PC-3 (cell line): ENCODE results near the gene ARSK. TPM values are rescaled to one million over a fixed set of nuclear protein-coding genes. Genes with fewer than 3 reads are reported as not detected.

Experiments
- ATAC-seq: fragments of 200-7000 bp; cut with Tn5 transposase; 2 replicates; pipeline ENCODE4 v1.9.1; 2020; ENCODE audit warnings: mild to moderate bottlenecking, moderate library complexity
- Bru-seq: library from RNA; stranded (reverse); fragments of 400-500 nt; gene quantifications from one replicate; lab custom pipeline; 2021; lab: Mats Ljungman, UMichigan
- BruChase-seq, 2 experiments: library from RNA; stranded (reverse); fragments of 400-500 nt; gene quantifications; one replicate each; lab custom pipeline; 2021; lab: Mats Ljungman, UMichigan
- BruUV-seq: library from RNA; stranded (reverse); fragments of 400-500 nt; replicated peaks from 2 replicates; lab custom pipeline; 2021; lab: Mats Ljungman, UMichigan
- CTCF ChIA-PET: fragments of 300-600 bp; sonication (Branson Sonifier 250); formaldehyde crosslinking; loops from one replicate; lab custom pipeline; 2022; ENCODE audit warnings: antibody characterized with exemption; lab: Charles Lee
- POLR2A ChIA-PET: fragments of 300-600 bp; sonication (Branson Sonifier 250); formaldehyde crosslinking; loops from one replicate; lab custom pipeline; 2022; ENCODE audit warnings: antibody characterized with exemption; ENCODE audit not compliant: unreplicated experiment; lab: Charles Lee
- DNase-seq: peaks from one replicate; pipeline ENCODE4 v3.0.0-alpha.2; 2015
- H2AFZ ChIP-seq: fragments of 300-600 bp; sonication (generic); 2 replicates; pipeline ENCODE4 v1.6.0; 2016; ENCODE audit warnings: antibody characterized with exemption, low read length
- H3F3A ChIP-seq: fragments of 300-600 bp; sonication (generic); one replicate; pipeline ENCODE4 v1.6.0; 2017; ENCODE audit warnings: antibody characterized with exemption, low read length, control low read depth, mild to moderate bottlenecking; ENCODE audit not compliant: unreplicated experiment
- H3K27ac ChIP-seq: fragments of 300-600 bp; sonication (generic); 2 replicates; pipeline ENCODE4 v1.5.1; 2016; ENCODE audit warnings: mild to moderate bottlenecking, low read length
- H3K27me3 ChIP-seq: fragments of 300-600 bp; sonication (generic); 2 replicates; pipeline ENCODE4 v1.6.1; 2016; ENCODE audit warnings: low read length, mixed read lengths
- H3K36me3 ChIP-seq: fragments of 300-600 bp; sonication (generic); 2 replicates; pipeline ENCODE4 v1.6.1; 2016; ENCODE audit warnings: low read depth, mixed run types, low read length, mixed read lengths
- H3K4me1 ChIP-seq: fragments of 300-600 bp; sonication (generic); 2 replicates; pipeline ENCODE4 v1.5.1; 2016; ENCODE audit warnings: low read length; ENCODE audit not compliant: insufficient read depth
- H3K4me2 ChIP-seq: fragments of 300-600 bp; sonication (generic); 2 replicates; pipeline ENCODE4 v1.6.0; 2016; ENCODE audit warnings: low read length
- H3K4me3 ChIP-seq: fragments of 300-600 bp; sonication (generic); 2 replicates; pipeline ENCODE4 v1.5.1; 2016; ENCODE audit warnings: mild to moderate bottlenecking, low read length, mixed read lengths
- H3K79me2 ChIP-seq: fragments of 300-600 bp; sonication (generic); 2 replicates; pipeline ENCODE4 v1.6.1; 2017; ENCODE audit warnings: low read length, mixed read lengths
- H3K9ac ChIP-seq: fragments of 300-600 bp; sonication (generic); 2 replicates; pipeline ENCODE4 v1.6.0; 2016; ENCODE audit warnings: mild to moderate bottlenecking, low read length
- H3K9me2 ChIP-seq: fragments of 300-600 bp; sonication (generic); replicated peaks from 2 replicates; pipeline ENCODE4 v1.6.1; 2016; ENCODE audit warnings: mixed run types, low read length, mixed read lengths
- H3K9me3 ChIP-seq: fragments of 300-600 bp; sonication (generic); 2 replicates; pipeline ENCODE4 v1.6.1; 2016; ENCODE audit warnings: low read length, mixed read lengths
- H4K20me1 ChIP-seq: fragments of 300-600 bp; sonication (generic); 2 replicates; pipeline ENCODE4 v1.6.1; 2016; ENCODE audit warnings: low read length, mixed read lengths
- CTCF ChIP-seq: fragments of 300-600 bp; sonication (generic); conservative IDR thresholded peaks from 2 replicates; pipeline ENCODE4 v1.5.1; 2017; ENCODE audit warnings: antibody characterized with exemption, low read depth, mild to moderate bottlenecking, low read length
- EZH2 ChIP-seq: fragments of 300-600 bp; sonication (generic); IDR thresholded peaks from one replicate; pipeline ENCODE4 v1.6.1; 2017; ENCODE audit warnings: antibody characterized with exemption, mild to moderate bottlenecking, low read length; ENCODE audit not compliant: unreplicated experiment
- EZH2phosphoT487 ChIP-seq: fragments of 300-600 bp; sonication (generic); IDR thresholded peaks from 2 replicates; pipeline ENCODE4 v1.6.1; 2018; ENCODE audit warnings: mild to moderate bottlenecking, antibody characterized with exemption, low read length, borderline replicate concordance
- intact Hi-C: fragments of 100-400 bp; cut with micrococcal nuclease; formaldehyde crosslinking; loops from 2 replicates; pipeline ENCODE4 v1.9.0; 2023
- long read RNA-seq: library from polyadenylated mRNA; unstranded; transcript quantifications from one replicate; pipeline ENCODE4 v2.0.0, GENCODE V29; 2021; ENCODE audit not compliant: unreplicated experiment
- total RNA-seq: library from RNA; depleted of rRNA; stranded (reverse); fragments of >200 nt; gene quantifications from 2 replicates; pipeline ENCODE4 v1.2.3, GENCODE V29; 2014; rRNA removed

ARSK gene
- total RNA-seq (10.5 and 12.6 TPM in 2 replicates), Bru-seq, nascent RNA (percentile 71 among the genes with signal in this experiment), BruChase-seq, experiment 1, labeled RNA remaining after a 6-hour chase (percentile 74 among the genes with signal in this experiment), BruChase-seq, experiment 2, labeled RNA remaining after a 2-hour chase (percentile 70 among the genes with signal in this experiment)
- long read RNA-seq, transcript ARSK-201 (8 exons, 3,354 nt), result major isoform, 32 of 43 reads
- long read RNA-seq, partial matches to known transcripts, result 0 of 43 reads
- long read RNA-seq, other reads (novel, unspliced or antisense), result 8 of 43 reads

GRCh38 chr5:95554647-95555548 lies at the start of gene ARSK, which contains the start of gene SKIC3:
Gene ARSK, plus strand, starts transcription at chr5:95555101. Its CDS starts 178 bp downstream, at chr5:95555279.
Gene SKIC3, minus strand, starts transcription at chr5:95554977. Its CDS starts 7,827 bp downstream, at chr5:95547150.
- H3K4me1 ChIP-seq, result peaks cover 9% of the 10 kb centered on the region
- H3K27me3 ChIP-seq, result no peaks in the 10 kb centered on the region
- peak within 1 kb of the TSS; percentile 88 for H2AFZ ChIP-seq
- H3K9ac ChIP-seq, result peak within 1 kb of the TSS; percentile 81
- ATAC-seq (peak; percentile 89), DNase-seq (peak; percentile 99)
- H3F3A ChIP-seq, result no peaks in the 10 kb centered on the region
- H3K4me3 ChIP-seq, result peak within 1 kb of the TSS; percentile 78
- TF ChIP-seq EZH2phosphoT487 (no peak), EZH2 (no peak), CTCF (0 out of 2 replicates have a peak, but pooled peaks have one; percentile 36)
- no peaks in the 10 kb centered on the region; the same call in 1 of the 2 replicates for H3K36me3 ChIP-seq
- ChIA-PET CTCF (interaction anchor here (0.5 kb wide), 2 partner anchors 270 kb away, joined by 3 to 4 read pairs; no protein-coding TSS in a partner anchor), POLR2A (interaction anchor here (0.5 to 0.7 kb wide), 3 partner anchors 215 to 513 kb away, joined by 3 to 4 read pairs (median 4); no protein-coding TSS in a partner anchor)
- intact Hi-C loops, result loop anchor here (1.0 to 10.0 kb wide), 5 partner anchors 10 to 270 kb away; partner anchors contain the start of genes GLRX, RFESD and RHOBTB3
- H4K20me1 ChIP-seq, result no peaks in the 10 kb centered on the region
- H3K27ac ChIP-seq, result peak within 1 kb of the TSS; percentile 74
- no peaks in the 10 kb centered on the region for H3K9me2 ChIP-seq
- H3K79me2 ChIP-seq, result peaks cover 70% of the 10 kb centered on the region
- H3K4me2 ChIP-seq, result peak within 1 kb of the TSS; percentile 90
- BruUV-seq, result TSS peak; percentile 57
- H3K9me3 ChIP-seq, result no peaks in the 10 kb centered on the region

GRCh38 chr5:95508550-95508949 lies 46.4 kb upstream of the ARSK start:
- BruUV-seq, result no TSS peak
- intact Hi-C loops, result no loop called here
- Histone ChIP-seq H3K9ac (no peak overlapping the region), H3K4me2 (no peak overlapping the region), H3K4me3 (no peak overlapping the region), H3F3A (no peaks in the 10 kb centered on the region), H3K36me3 (no peaks in the 10 kb centered on the region; the same call in none of the 2 replicates), H4K20me1 (no peaks in the 10 kb centered on the region), H2AFZ (no peak overlapping the region), H3K4me1 (no peaks in the 10 kb centered on the region), H3K9me2 (no peaks in the 10 kb centered on the region), H3K79me2 (no peaks in the 10 kb centered on the region), H3K27ac (no peak overlapping the region), H3K27me3 (no peaks in the 10 kb centered on the region), H3K9me3 (no peaks in the 10 kb centered on the region)
- POLR2A ChIA-PET, result interaction anchor here (0.6 kb wide), 1 partner anchor 10 kb away, joined by 3 read pairs; no protein-coding TSS in a partner anchor
- DNase-seq (no peak), ATAC-seq (no peak)
- no peak for TF ChIP-seq CTCF
- CTCF ChIA-PET, result interaction anchor here (0.7 kb wide), 1 partner anchor 53 kb away, joined by 5 read pairs; no protein-coding TSS in a partner anchor
